Body of pancreas (tissue), 4 donors: ENCODE measurements around the gene CAMK4. TPM values are rescaled to one million over a fixed set of nuclear protein-coding genes. Genes with fewer than 3 reads are reported as not detected.

Experiments used
- ATAC-seq: fragments of 150-250 bp; one replicate; pipeline ENCODE4 v1.9.1; 2016
- DNase-seq, 4 donors: peaks; one replicate each; pipeline ENCODE4 v3.0.0-alpha.2; 2019
- H3K27ac ChIP-seq, 4 donors: fragments of 200-600 bp; sonication (generic); 1 replicate in 3 of 4; 2 replicates in 1 of 4; pipeline versions ENCODE4 v1.5.1 to v1.6.1; 2016 to 2019; ENCODE audit warnings: mild to moderate bottlenecking in 1 of 4, mixed read lengths in 1 of 4, moderate library complexity in 1 of 4
- H3K27me3 ChIP-seq, 2 donors: fragments of 200-600 bp; sonication (generic); one replicate each; pipeline ENCODE4 v1.6.0; 2016; ENCODE audit warnings: mild to moderate bottlenecking in 1 of 2
- H3K36me3 ChIP-seq, 2 donors: fragments of 200-600 bp; sonication (generic); replicated peaks in 1 of 2; 2 replicates each; pipeline ENCODE4 v1.5.1; 2016; ENCODE audit warnings: low read depth in 2 of 2; ENCODE audit not compliant: insufficient read depth in 1 of 2
- H3K4me1 ChIP-seq: fragments of 200-600 bp; sonication (generic); one replicate; pipeline ENCODE4 v1.6.0; 2016
- H3K4me3 ChIP-seq, 2 donors: fragments of 200-600 bp; sonication (generic); 1 replicate in 1 of 2; 2 replicates in 1 of 2; pipeline ENCODE4 v1.5.1; 2016 to 2019
- H3K9me3 ChIP-seq, 3 donors: fragments of 200-600 bp; sonication (generic); 1 replicate in 2 of 3; 2 replicates in 1 of 3; pipeline ENCODE4 v1.5.1; 2016
- POLR2A ChIP-seq, 3 donors: fragments of 450-650 bp; IDR thresholded peaks; one replicate each; pipeline ENCODE4 v1.6.1; 2016; ENCODE audit warnings: antibody characterized with exemption in 3 of 3, mild to moderate bottlenecking in 2 of 3
- WGBS, 2 donors: methylation state at CpG; one replicate each; pipeline ENCODE4 v1.1.5; 2017; 5-methylcytosine and 5-hydroxymethylcytosine counted together
- intact Hi-C: fragments of 100-400 bp; cut with DNase I; formaldehyde crosslinking; loops from one replicate; pipeline ENCODE4 v1.15.1; 2023
- total RNA-seq, 2 donors: library from RNA; depleted of rRNA; stranded (reverse); fragments of >200 nt; gene quantifications; one replicate each; pipeline ENCODE4 v1.1.0, GENCODE V29; 2016
- TF ChIP-seq, protein P1 (sequence below), 7 experiments: fragments of 450-650 bp in 4 of 7; fragments of 200-600 bp in 3 of 7; sonication (generic) in 3 of 7; IDR thresholded peaks; one replicate each; pipeline ENCODE4 v1.5.1; 2016 to 2019; ENCODE audit warnings: antibody characterized with exemption in 7 of 7

Gene CAMK4
- total RNA-seq, 2 donors from 2014 or later, result 0.78 TPM; not detected in 1

DNA sequence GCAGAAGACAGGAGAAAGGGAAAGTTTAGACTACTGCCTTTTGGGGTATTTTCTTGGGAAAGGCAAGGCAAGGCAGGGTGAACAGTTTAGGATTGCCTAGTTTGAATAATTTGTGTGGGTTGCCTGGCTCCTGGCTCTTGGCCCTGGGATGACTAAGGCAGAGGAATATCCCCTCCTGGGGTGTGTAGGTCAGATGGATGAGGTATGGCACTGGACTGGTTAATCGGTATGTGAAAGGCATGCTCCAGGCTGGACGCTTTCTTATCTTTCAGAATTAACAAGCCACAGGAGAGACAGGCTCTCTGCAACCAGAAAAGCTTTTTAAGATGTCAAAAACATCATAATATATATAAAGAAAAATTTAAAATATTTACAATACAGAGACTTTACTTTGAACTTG, 229.6 kb downstream of the CAMK4 start:
- Histone ChIP-seq H3K4me1 (peaks cover 13% of the 10 kb centered on the region), H3K36me3 (no peaks in the 10 kb centered on the region), H3K27ac (no peak overlapping the region), H3K4me3 (no peak overlapping the region), H3K9me3 (no peaks in the 10 kb centered on the region), H3K27me3 (no peaks in the 10 kb centered on the region)
- TF ChIP-seq, protein P1, sequence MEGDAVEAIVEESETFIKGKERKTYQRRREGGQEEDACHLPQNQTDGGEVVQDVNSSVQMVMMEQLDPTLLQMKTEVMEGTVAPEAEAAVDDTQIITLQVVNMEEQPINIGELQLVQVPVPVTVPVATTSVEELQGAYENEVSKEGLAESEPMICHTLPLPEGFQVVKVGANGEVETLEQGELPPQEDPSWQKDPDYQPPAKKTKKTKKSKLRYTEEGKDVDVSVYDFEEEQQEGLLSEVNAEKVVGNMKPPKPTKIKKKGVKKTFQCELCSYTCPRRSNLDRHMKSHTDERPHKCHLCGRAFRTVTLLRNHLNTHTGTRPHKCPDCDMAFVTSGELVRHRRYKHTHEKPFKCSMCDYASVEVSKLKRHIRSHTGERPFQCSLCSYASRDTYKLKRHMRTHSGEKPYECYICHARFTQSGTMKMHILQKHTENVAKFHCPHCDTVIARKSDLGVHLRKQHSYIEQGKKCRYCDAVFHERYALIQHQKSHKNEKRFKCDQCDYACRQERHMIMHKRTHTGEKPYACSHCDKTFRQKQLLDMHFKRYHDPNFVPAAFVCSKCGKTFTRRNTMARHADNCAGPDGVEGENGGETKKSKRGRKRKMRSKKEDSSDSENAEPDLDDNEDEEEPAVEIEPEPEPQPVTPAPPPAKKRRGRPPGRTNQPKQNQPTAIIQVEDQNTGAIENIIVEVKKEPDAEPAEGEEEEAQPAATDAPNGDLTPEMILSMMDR (IDR thresholded peaks at IDR 0.05), result no peak
- no peak for TF ChIP-seq POLR2A (IDR thresholded peaks at IDR 0.05)
- WGBS, 2 donors, result 4 to 13% methylated on average over 2 of the region's 2 CpGs
- intact Hi-C loops, result no loop called here
- ATAC-seq (no peak), DNase-seq (no peak)

DNA sequence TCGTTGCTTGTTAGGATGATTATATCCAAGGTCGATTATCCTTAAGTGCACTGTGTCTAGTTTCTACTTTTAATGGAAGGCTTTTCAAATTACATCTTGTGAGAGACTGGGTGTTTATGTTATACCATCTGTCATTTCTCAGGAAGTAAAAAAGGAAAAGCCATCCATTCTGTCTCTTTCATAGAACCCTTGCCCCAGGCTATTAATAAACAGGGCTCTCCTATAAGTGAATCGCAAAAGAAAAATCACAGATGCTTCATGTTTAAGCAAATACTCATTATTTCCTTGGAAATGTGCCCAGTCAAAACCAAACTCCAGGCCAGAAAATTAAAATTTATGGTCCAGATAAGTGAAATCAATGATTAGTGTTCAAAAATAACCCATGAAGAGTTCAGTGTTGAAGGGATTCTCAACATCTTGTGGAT, 230.0 kb downstream of the CAMK4 start:
- no peaks in the 10 kb centered on the region for H3K9me3 ChIP-seq
- intact Hi-C loops, result no loop called here
- no peak overlapping the region for H3K4me3 ChIP-seq
- H3K27ac ChIP-seq, result no peak overlapping the region
- no peak for TF ChIP-seq POLR2A (IDR thresholded peaks at IDR 0.05)
- TF ChIP-seq, protein P1 (IDR thresholded peaks at IDR 0.05), result no peak
- ATAC-seq (no peak), DNase-seq (no peak)
- no peaks in the 10 kb centered on the region for H3K27me3 ChIP-seq
- 9 to 11% methylated on average over 3 of the region's 3 CpGs for WGBS, 2 donors
- no peaks in the 10 kb centered on the region for H3K36me3 ChIP-seq
- peaks cover 13% of the 10 kb centered on the region for H3K4me1 ChIP-seq

DNA sequence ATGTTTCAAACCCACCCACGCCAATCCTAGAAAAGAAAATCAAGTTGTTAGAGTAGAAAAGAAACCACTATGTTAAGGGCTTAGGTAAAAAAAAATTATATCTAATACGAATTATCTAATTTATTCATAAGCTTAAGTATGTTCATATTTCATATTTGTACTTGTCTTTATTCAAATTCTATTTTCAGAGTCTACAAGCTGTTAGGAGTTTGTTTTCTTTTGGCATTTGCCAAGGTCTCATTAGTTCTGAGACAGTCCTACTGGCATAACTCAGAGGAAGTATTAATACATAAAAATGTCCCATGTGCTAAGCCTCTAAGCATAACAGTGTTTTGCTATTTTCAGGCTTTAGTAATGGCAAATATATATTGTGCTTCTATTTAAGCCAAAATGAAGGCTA, 230.6 kb downstream of the CAMK4 start:
- H3K27ac ChIP-seq, result no peak overlapping the region
- no peak for TF ChIP-seq POLR2A (IDR thresholded peaks at IDR 0.05)
- TF ChIP-seq, protein P1 (IDR thresholded peaks at IDR 0.05), result no peak
- no peak overlapping the region for H3K4me3 ChIP-seq
- ATAC-seq (no peak), DNase-seq (no peak)
- H3K9me3 ChIP-seq, result no peaks in the 10 kb centered on the region
- intact Hi-C loops, result no loop called here
- WGBS, 2 donors, result 44 to 49% methylated on average over 2 of the region's 2 CpGs
- no peaks in the 10 kb centered on the region for H3K36me3 ChIP-seq
- H3K27me3 ChIP-seq, result no peaks in the 10 kb centered on the region
- H3K4me1 ChIP-seq, result peaks cover 13% of the 10 kb centered on the region

DNA sequence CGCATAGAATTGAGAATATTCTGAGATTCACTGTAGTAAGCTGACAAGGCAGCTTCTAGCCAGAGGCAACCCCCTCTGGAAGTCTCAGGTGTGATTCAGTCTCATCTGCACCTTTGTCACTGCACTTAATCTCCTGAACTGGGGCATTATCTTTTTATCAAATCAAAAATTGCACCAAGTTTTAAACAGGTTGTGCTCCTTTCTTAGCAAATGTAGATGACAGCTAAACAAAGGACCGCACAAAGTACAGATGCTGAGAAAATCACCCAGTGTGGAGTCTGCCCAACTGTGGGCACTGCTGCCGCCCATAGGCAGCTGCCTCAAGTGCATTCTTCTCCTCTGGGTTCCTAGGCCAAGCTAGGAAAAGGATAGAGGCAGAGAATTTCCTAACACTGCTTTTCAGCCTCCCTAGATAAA, 237.1 kb downstream of the CAMK4 start:
- Histone ChIP-seq H3K36me3 (no peaks in the 10 kb centered on the region), H3K27me3 (no peaks in the 10 kb centered on the region), H3K4me3 (no peak overlapping the region), H3K9me3 (no peaks in the 10 kb centered on the region), H3K4me1 (no peaks in the 10 kb centered on the region), H3K27ac (no peak overlapping the region)
- no peak for TF ChIP-seq POLR2A (IDR thresholded peaks at IDR 0.05)
- TF ChIP-seq, protein P1 (IDR thresholded peaks at IDR 0.05), result peak in 2 of 7 experiments; percentile 14 to 52
- 38 to 50% methylated on average over 3 of the region's 3 CpGs for WGBS, 2 donors
- ATAC-seq (no peak), DNase-seq (peak in 1 of 4 donors; percentile 35)
- intact Hi-C loops, result no loop called here

DNA sequence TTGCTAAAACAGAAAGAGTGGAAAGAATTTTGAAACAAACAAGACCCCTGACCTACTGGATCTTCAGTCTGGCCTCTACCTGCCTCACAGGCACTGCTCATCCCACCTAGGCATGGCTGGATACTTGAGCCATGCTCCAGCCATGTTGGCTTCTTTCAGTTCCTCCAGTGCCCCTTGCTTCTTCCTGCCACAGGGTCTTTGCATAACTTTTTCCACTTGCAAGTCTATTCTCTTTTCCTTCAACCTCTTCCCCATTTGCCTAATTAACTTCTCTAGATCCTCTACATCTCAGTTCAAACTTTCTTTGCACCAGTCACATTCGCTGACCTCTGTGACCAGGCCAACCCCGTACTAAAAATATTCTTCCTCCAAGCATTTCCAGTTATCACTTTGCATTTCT, 237.8 kb downstream of the CAMK4 start:
- no peak overlapping the region for H3K4me3 ChIP-seq
- intact Hi-C loops, result no loop called here
- H3K9me3 ChIP-seq, result no peaks in the 10 kb centered on the region
- ATAC-seq (no peak), DNase-seq (no peak)
- H3K27ac ChIP-seq, result no peak overlapping the region
- WGBS, 2 donors, result 83 to 93% methylated on average over 2 of the region's 2 CpGs
- no peaks in the 10 kb centered on the region for H3K36me3 ChIP-seq
- H3K4me1 ChIP-seq, result no peaks in the 10 kb centered on the region
- no peak for TF ChIP-seq POLR2A (IDR thresholded peaks at IDR 0.05)
- TF ChIP-seq, protein P1 (IDR thresholded peaks at IDR 0.05), result no peak
- H3K27me3 ChIP-seq, result no peaks in the 10 kb centered on the region
